Osteoblast (primary cell): ENCODE data around the gene CPNE4. TPM values are rescaled to one million over a fixed set of nuclear protein-coding genes. Genes with fewer than 3 reads are reported as not detected.
"Not testable (repeated sequence)": the region's sequence is repeated elsewhere in the genome, so short reads cannot be mapped to it uniquely, and the experiment has no call there.

Experiments used
- DNase-seq: peaks from one replicate; pipeline ENCODE4 v3.0.0; 2011; ENCODE audit warnings: low spot score, mixed read lengths; ENCODE audit not compliant: insufficient read length; ENCODE audit errors: missing footprints
- H2AFZ ChIP-seq: 2 replicates; pipeline ENCODE4 v1.6.0; 2011; ENCODE audit warnings: mild to moderate bottlenecking, low read length
- H3K27ac ChIP-seq: 2 replicates; pipeline ENCODE4 v1.5.1; 2011; ENCODE audit warnings: mild to moderate bottlenecking, low read depth, low read length, moderate library complexity
- H3K27me3 ChIP-seq: 2 replicates; pipeline ENCODE4 v1.6.0; 2012; ENCODE audit warnings: mild to moderate bottlenecking, control low read depth, inconsistent platforms, low read length, moderate library complexity; ENCODE audit not compliant: insufficient read depth
- H3K36me3 ChIP-seq: 2 replicates; pipeline ENCODE4 v1.5.1; 2011; ENCODE audit warnings: mild to moderate bottlenecking, low read length, control low read depth, moderate library complexity; ENCODE audit not compliant: insufficient read depth
- H3K4me1 ChIP-seq: 2 replicates; pipeline ENCODE4 v1.5.1; 2011; ENCODE audit warnings: mild to moderate bottlenecking, low read length, control low read depth, moderate library complexity; ENCODE audit not compliant: insufficient read depth
- H3K4me2 ChIP-seq: 2 replicates; pipeline ENCODE4 v1.6.0; 2011; ENCODE audit warnings: mild to moderate bottlenecking, low read length; ENCODE audit not compliant: insufficient read depth
- H3K4me3 ChIP-seq: fragments of 200-600 bp; sonication (generic); 3 replicates; pipeline ENCODE4 v1.5.1; 2012; ENCODE audit warnings: mild to moderate bottlenecking, low read length, inconsistent platforms; ENCODE audit not compliant: insufficient read depth
- H3K79me2 ChIP-seq: 2 replicates; pipeline ENCODE4 v1.6.0; 2012; ENCODE audit warnings: mild to moderate bottlenecking, low read length, control low read depth, inconsistent platforms; ENCODE audit not compliant: insufficient read depth
- H3K9me3 ChIP-seq: 2 replicates; pipeline ENCODE4 v1.5.1; 2011; ENCODE audit warnings: low read depth, low read length, control low read depth
- H4K20me1 ChIP-seq: 2 replicates; pipeline ENCODE4 v1.6.0; 2012; ENCODE audit warnings: mild to moderate bottlenecking, low read length, control low read depth; ENCODE audit not compliant: insufficient read depth
- CTCF ChIP-seq: IDR thresholded peaks from 2 replicates; pipeline ENCODE4 v1.5.1; 2011; ENCODE audit warnings: mild to moderate bottlenecking, low read depth, low read length, moderate library complexity; ENCODE audit errors: extremely low read depth
- total RNA-seq: library from RNA; depleted of rRNA; stranded (reverse); fragments of >200 nt; gene quantifications from 2 replicates; pipeline ENCODE4 v1.2.3, GENCODE V29; 2012

The CPNE4 gene
- total RNA-seq, 1 donor: not detected

GRCh38 chr3:132055872-132056271, 21.1 kb upstream of the CPNE4 start:
- H3K36me3 ChIP-seq: no peaks in the 10 kb centered on the region
- TF ChIP-seq CTCF: no peak
- no peaks in the 10 kb centered on the region for H3K9me3 ChIP-seq
- H3K27ac ChIP-seq: no peak overlapping the region
- no peaks in the 10 kb centered on the region for H4K20me1 ChIP-seq
- H3K27me3 ChIP-seq: no peaks in the 10 kb centered on the region
- H3K4me3 ChIP-seq: no peak overlapping the region
- H3K4me2 ChIP-seq: no peak overlapping the region
- DNase-seq: no peak
- H3K79me2 ChIP-seq: no peaks in the 10 kb centered on the region
- no peak overlapping the region for H2AFZ ChIP-seq
- no peaks in the 10 kb centered on the region for H3K4me1 ChIP-seq

DNA sequence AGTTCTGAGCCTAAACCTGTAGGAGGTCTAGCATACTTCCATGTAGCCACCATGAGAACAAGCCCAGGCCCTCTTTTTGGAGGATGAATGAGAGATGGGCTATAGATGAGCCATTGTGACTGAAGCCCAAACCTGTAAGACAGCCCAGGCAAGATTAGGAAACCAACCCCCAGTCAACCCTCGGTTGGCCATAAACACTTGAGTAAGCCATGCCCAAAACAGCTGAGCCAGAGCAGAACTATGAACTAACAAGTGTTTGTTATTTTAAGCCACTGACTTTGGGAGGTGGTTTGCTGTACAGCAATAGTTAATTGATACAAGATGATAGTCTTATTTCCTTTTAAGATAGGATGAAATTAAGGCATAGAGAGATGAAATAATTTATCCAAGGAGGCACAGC, 12.4 kb upstream of the CPNE4 start:
- no peaks in the 10 kb centered on the region for H4K20me1 ChIP-seq
- no peak overlapping the region for H3K4me2 ChIP-seq
- TF ChIP-seq CTCF: no peak
- H3K4me1 ChIP-seq: no peaks in the 10 kb centered on the region
- H3K79me2 ChIP-seq: no peaks in the 10 kb centered on the region
- H3K27me3 ChIP-seq: no peaks in the 10 kb centered on the region
- H3K9me3 ChIP-seq: no peaks in the 10 kb centered on the region
- DNase-seq: no peak
- H2AFZ ChIP-seq: no peak overlapping the region
- H3K27ac ChIP-seq: no peak overlapping the region
- no peaks in the 10 kb centered on the region for H3K36me3 ChIP-seq
- no peak overlapping the region for H3K4me3 ChIP-seq

GRCh38 chr3:132044874-132045273, 10.1 kb upstream of the CPNE4 start:
- not testable (repeated sequence) for DNase-seq, H3K4me3 ChIP-seq, H3K9me3 ChIP-seq, H3K27me3 ChIP-seq, H2AFZ ChIP-seq, H3K79me2 ChIP-seq, H3K4me2 ChIP-seq, H4K20me1 ChIP-seq, H3K27ac ChIP-seq, H3K4me1 ChIP-seq, H3K36me3 ChIP-seq

DNA sequence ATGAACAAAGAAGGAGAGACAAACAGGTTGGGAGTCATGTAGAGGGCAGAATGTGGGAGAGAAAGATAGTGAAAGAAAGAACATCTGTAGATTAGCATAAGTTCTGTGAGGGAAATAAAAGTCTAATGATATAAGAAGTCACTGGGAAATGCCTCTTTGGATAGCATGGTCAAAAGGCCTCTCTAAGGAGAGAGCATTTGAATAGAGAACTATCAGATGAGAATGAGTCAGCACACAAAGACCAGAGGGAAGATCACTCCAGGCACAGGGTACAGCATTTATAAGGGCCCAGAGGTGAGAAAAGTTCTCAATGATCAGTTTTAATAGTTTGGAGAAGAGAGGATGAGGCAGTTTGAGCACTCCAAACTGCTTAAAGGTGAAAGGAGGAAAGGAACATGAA, 7.9 kb upstream of the CPNE4 start:
- H3K4me2 ChIP-seq: no peak overlapping the region
- no peaks in the 10 kb centered on the region for H3K79me2 ChIP-seq
- no peak overlapping the region for H3K27ac ChIP-seq
- no peak overlapping the region for H2AFZ ChIP-seq
- no peaks in the 10 kb centered on the region for H4K20me1 ChIP-seq
- no peaks in the 10 kb centered on the region for H3K9me3 ChIP-seq
- no peaks in the 10 kb centered on the region for H3K36me3 ChIP-seq
- TF ChIP-seq CTCF: no peak
- no peaks in the 10 kb centered on the region for H3K27me3 ChIP-seq
- H3K4me1 ChIP-seq: no peaks in the 10 kb centered on the region
- no peak for DNase-seq
- no peak overlapping the region for H3K4me3 ChIP-seq
